Head of caudate nucleus (tissue), 42 donors: ENCODE measurements around the gene SRSF12.
"Not testable (repeated sequence)": the region's sequence is repeated elsewhere in the genome, so short reads cannot be mapped to it uniquely, and the experiment has no call there.

Experiments used
- DNase-seq, 42 donors: peaks; one replicate each; pipeline versions ENCODE4 v3.0.0 to v3.0.0-alpha.2; 2020 to 2021; ENCODE audit warnings: mixed read lengths in 7 of 42
- intact Hi-C: fragments of 100-400 bp; cut with DNase I; formaldehyde crosslinking; loops from one replicate; pipeline ENCODE4 v1.15.0; 2022

The SRSF12 gene

GRCh38 chr6:89133981-89134380, 16.1 kb upstream of the SRSF12 start:
- intact Hi-C loops = no loop called here
- DNase-seq = no peak

DNA sequence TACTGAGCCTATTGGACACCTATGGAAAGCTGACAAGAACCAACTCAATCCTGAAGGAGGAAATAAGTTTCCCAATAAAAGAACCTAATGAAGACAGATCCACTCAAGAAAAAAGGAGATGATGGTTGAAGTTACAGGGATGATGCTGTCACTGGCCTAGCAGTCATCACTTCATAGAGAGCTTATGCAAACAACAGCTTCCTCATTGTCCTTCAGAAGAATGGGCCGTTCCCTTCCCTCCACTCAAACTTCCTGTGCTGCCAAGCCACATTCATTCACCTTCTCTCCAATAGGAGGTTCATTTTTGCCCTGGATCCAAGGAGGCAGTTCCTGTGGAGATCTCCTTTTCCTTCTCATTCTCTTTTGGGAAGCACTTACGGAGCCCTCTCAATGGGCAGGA, 14.2 kb upstream of the SRSF12 start:
- intact Hi-C loops = no loop called here
- DNase-seq = no peak

- intact Hi-C loops = no loop called here
- no peak for DNase-seq
Observed at GRCh38 chr6:89131599-89131998, 13.7 kb upstream of the SRSF12 start.

DNA sequence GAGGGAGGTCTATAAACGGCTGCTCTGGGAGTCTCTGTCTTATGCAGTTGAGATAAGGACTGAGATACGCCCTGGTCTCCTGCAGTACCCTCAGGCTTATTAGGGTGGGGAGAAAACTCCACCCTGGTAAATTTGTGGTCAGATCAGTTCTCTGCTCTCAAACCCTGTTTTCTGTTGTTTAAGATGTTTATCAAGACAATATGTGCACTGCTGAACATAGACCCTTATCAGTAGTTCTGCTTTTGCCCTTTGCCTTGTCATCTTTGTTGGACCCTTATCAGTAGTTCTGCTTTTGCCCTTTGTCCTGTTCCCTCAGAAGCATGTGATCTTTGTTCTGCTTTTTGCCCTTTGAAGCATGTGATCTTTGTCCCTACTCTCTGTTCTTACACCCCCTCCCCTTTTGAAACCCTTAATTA, 10.4 kb upstream of the SRSF12 start:
- DNase-seq, intact Hi-C loops: not testable (repeated sequence)

GRCh38 chr6:89122625-89123024, 4.8 kb upstream of the SRSF12 start:
- peak in 4 of 42 donors; percentile 14 to 47 (median 30) for DNase-seq
- intact Hi-C loops = no loop called here

DNA sequence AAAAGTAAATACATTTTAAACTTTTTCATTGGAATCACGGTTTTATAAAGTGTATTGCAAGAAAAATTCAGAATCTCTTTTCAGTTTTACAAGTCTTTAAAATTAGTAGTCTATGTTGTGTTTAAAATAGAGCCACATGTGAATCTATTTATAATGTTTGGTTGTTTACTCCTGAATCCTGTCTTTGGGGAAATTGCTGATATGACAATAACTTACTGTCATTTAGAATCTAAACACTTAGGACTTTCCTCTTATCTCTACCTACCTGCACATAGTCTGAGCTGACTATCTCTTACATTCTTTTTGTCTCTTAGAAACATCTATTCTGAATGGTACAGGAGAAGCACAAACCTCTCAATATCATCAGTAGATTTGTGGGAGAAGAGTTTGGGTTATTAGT, 4.1 kb upstream of the SRSF12 start:
- no peak for DNase-seq
- intact Hi-C loops = no loop called here

- DNase-seq = no peak
- intact Hi-C loops = no loop called here
Observed at GRCh38 chr6:89120371-89120770, 2.5 kb upstream of the SRSF12 start.

DNA sequence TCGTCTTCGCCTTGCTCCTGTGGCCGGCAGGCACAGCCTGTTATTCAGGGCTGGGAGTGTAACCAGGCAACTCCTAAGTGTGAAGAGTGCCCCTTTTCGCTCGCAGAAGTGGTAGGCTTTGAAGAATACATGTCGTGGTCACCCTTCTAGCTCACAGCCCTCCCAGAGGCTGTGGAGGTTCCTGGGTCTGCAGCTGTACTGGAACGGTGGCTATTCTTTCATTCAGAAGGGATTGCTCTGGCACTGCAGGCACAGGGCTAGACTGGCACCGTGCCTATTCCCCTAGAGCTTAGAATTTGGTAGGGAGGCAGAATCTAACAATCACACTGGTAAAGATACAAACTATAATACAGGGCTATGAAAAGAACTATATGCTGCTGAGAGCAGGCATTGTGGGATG, 1.1 kb upstream of the SRSF12 start:
- DNase-seq = peak in 9 of 42 donors; percentile 7 to 37 (median 19)
- intact Hi-C loops = no loop called here

DNA sequence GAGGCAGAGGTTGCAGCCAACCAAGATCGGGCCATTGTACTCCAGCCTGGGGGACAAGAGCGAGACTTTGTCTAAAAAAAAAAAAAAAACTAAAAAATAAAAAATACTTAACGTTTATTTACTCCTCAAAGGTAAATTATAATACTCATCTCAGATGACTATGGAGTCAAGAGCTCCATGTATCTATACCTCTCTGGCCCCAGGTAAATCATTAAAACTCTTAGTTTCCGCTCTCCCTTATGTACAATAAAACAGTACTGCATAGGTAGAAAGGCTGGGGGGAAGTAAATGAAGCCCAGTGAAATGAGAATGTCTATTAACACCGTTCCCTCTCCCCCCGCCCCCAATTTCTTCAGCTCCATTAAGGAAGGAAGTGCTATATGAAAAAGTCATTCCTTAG, 1.2 kb downstream of the SRSF12 start:
- intact Hi-C loops = no loop called here
- no peak for DNase-seq

- intact Hi-C loops = no loop called here
- DNase-seq = peak in 38 of 42 donors; percentile 15 to 73 (median 46)
Observed at GRCh38 chr6:89111933-89112332, 5.9 kb downstream of the SRSF12 start.

GRCh38 chr6:89110284-89110683, 7.6 kb downstream of the SRSF12 start:
- no peak for DNase-seq
- intact Hi-C loops = no loop called here

- DNase-seq = no peak
- intact Hi-C loops = no loop called here
Observed at GRCh38 chr6:89100114-89100513, 17.8 kb downstream of the SRSF12 start.

GRCh38 chr6:89098461-89098860, 19.4 kb downstream of the SRSF12 start:
- intact Hi-C loops = no loop called here
- no peak for DNase-seq

DNA sequence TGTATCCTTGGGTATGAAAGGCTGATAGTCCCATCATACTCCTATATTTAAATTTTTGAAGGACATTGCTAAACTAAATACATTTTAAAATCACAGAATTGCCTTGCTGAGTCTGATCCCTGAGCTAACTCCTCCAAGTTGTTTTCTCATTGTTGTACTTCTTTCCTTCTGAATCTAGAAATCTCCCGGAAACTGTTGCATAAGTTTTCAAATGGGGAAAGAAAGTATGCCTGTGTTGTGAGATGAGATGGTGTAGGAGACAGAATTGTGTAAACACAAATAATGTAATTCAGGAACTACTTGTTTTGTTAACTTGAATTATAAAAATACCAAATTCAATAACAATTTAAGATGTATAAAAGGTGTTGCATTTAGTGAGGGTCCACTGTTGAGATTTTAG, 30.0 kb downstream of the SRSF12 start:
- intact Hi-C loops = loop anchor here (10.0 kb wide), 1 partner anchor 1933 kb away; the partner anchor contains the start of gene ZNF292
- DNase-seq = no peak

DNA sequence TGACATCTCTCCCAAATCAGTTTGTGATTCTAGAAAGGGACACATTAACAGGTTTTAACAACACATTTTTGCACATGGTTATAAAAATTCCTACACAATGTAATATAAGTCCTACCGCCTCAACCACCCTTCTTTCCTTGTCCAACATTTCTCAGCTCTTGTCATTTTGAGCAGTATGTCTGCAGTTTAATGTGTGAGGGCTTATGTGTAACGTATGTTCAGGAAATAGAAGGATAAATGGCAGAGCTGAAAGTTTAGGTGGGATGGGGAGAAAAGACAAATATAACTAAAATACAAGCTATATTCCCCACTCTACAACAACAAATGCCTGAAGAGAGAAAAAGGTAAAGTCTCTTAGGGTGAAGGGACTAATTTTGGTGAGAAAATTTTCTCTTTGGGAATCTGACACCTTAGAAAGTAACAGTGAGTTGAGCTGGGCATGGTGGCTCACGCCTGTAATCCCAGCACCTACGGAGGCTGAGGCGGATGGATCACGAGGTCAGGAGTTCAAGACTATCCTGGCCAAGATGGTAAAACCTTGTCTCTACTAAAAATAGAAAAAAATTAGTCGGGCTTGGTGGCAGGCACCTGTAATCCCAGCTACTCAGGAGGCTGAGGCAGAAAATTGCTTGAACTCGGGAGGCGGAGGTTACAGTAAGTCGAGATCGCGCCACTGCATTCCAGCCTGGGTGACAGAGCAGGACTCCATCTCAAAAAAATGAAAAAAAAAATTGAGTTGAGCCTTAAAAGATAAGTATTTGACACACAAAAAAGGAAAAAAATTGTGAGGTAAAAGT, 32.3 kb downstream of the SRSF12 start:
- intact Hi-C loops = loop anchor here (10.0 kb wide), 1 partner anchor 1931 kb away; the partner anchor contains the start of gene ZNF292
- DNase-seq = no peak

GRCh38 chr6:89084954-89085353, 32.9 kb downstream of the SRSF12 start:
- no peak for DNase-seq
- intact Hi-C loops = loop anchor here (5.0 to 10.0 kb wide), 2 partner anchors 123 to 1930 kb away; partner anchors contain the start of genes RNGTT and ZNF292

GRCh38 chr6:89084542-89084941, 33.3 kb downstream of the SRSF12 start:
- intact Hi-C loops = loop anchor here (5.0 to 10.0 kb wide), 2 partner anchors 122 to 1930 kb away; partner anchors contain the start of genes RNGTT and ZNF292

DNA sequence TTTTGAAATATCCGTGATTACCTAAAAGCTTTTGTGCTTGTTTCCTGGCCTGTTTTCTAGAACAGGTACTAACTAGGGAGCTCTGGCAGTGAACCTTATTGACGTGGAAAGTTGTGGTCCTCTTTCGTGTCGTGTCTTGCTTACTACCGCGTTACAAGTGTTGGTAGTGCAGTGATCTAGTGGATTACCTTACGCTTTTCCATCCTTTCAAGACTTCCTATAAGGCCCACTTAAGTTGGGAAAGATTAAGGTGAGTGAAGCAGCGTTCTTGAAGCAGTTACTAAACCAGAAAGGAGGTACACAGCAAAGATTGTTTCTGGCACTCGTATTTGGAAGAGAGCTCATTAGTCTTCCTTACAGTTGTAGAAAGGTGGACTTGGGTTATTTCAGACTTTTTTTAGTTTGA, 35.4 kb downstream of the SRSF12 start:
- no peak for DNase-seq
- intact Hi-C loops = loop anchor here (5.0 to 10.0 kb wide), 2 partner anchors 120 to 1928 kb away; partner anchors contain the start of genes RNGTT and ZNF292

More at GRCh38 chr6:89084542-89084941, 33.3 kb downstream of the SRSF12 start:
- no peak for DNase-seq

DNA sequence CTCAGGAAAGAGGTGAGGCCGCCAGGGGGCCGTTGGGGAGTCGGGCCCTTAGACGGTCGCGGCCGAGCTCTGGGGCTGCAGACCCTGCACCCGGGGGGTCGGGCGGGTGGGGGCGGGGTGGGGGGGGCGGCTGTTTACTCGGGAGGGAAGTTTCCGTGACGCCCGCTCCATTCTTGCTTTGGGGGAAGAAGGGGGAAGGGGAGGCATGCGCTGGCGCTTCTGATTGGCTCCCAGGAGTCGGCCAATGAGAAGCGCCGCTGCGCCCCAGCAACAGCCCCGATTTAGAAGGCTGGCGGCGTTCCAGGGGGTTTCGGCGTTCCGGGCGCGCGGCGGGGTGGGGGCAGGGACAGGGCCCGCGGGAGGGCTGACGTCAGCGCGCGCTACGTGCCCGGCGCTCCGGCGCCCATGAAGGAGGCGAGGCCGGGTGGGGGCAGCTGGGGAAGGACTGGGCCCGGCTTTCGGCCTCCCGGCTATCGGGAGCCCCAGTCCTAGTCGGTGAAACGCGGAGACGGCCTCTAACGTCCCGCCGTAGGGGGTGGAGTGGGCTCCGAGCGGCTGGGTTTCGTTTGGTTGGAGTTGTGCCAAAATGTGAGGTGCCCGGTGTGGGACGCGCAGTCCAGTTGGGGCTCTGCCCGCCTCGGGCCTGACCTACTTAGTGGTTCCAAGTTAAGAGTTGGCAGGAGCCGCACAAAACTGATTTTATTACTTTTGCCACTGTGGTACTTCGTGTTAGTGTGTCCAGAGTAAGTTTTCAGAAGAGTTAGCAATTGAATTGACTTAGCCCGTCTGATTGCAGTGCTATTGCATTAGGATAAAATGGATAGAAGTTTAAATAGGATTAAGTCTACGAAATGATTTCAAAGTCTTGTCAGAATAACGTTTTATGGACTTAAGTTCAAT, 36.2 kb downstream of the SRSF12 start:
- intact Hi-C loops = loop anchor here (5.0 to 10.0 kb wide), 2 partner anchors 119 to 1927 kb away; partner anchors contain the start of genes RNGTT and ZNF292
- peak; percentile 95 to 99 (median 98) for DNase-seq

DNA sequence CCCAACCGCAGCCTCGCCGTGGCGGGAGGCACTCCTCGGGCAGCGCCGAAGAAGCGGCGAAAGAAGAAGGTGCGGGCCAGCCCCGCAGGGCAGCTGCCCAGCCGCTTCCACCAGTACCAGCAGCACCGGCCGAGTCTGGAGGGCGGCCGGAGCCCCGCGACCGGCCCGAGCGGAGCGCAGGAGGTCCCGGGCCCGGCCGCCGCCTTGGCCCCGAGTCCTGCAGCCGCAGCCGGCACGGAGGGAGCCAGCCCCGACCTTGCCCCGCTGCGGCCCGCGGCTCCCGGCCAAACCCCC, 36.8 kb downstream of the SRSF12 start:
- intact Hi-C loops = loop anchor here (5.0 to 10.0 kb wide), 2 partner anchors 119 to 1926 kb away; partner anchors contain the start of genes RNGTT and ZNF292
- DNase-seq = peak in 1 of 42 donors; percentile 6
